Activated T-cell treated with anti-CD3 and anti-CD28 coated beads for 48 hours (primary cell): ENCODE measurements around the gene NUP85.
"Not testable (repeated sequence)": the region's sequence is repeated elsewhere in the genome, so short reads cannot be mapped to it uniquely, and the experiment has no call there.

ENCODE experiments used
- DNase-seq: peaks from one replicate; pipeline ENCODE4 v3.0.0-alpha.2; 2020; ENCODE audit warnings: low read depth

Gene NUP85

GRCh38 chr17:75269844-75270217 lies 64.4 kb downstream of the NUP85 start:
- DNase-seq = no peak

GRCh38 chr17:75270218-75270965 lies 64.9 kb downstream of the NUP85 start:
- DNase-seq = peak; percentile 68

GRCh38 chr17:75270966-75271232 lies 65.4 kb downstream of the NUP85 start, which contains the start of gene MIF4GD:
Gene MIF4GD, minus strand, starts transcription at chr17:75271231. Its CDS starts 1,036 bp downstream, at chr17:75270195.
- DNase-seq = no peak

- DNase-seq = peak; percentile 92
Measured at GRCh38 chr17:75271233-75271954, 65.9 kb downstream of the NUP85 start.

GRCh38 chr17:75271955-75272847 lies 66.7 kb downstream of the NUP85 start:
- DNase-seq = no peak

GRCh38 chr17:75272848-75273184 lies 67.3 kb downstream of the NUP85 start:
- DNase-seq = no peak

- no peak for DNase-seq
Measured at GRCh38 chr17:75273977-75274708, 68.7 kb downstream of the NUP85 start.

- no peak for DNase-seq
Measured at GRCh38 chr17:75277664-75278071, 72.2 kb downstream of the NUP85 start.

GRCh38 chr17:75280189-75280588 lies 74.7 kb downstream of the NUP85 start:
- not testable (repeated sequence) for DNase-seq

- DNase-seq = no peak
Measured at GRCh38 chr17:75285123-75285522, 79.6 kb downstream of the NUP85 start.
